ENCODE results near the gene ZNF157.

Gene ZNF157

DNA sequence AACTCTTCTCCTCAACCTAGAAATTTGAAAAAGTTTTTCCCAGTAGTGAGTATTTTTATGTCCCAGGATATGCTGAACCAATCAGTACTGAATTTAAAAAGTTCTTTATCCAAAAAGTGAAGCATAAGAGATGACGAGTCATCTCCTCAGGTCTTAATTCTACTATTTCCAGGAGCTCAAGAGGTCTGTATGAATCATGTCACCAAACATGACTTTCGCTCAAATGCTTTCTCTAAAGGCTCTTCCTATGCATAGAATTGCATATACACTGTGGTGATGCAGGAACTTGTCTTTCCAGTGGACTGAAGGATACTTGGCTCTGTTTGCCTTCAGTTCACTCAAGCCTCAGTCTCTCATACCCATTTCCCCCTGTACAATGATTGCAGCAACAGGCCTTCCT, 76.6 kb downstream of the ZNF157 start:
- TF ChIP-seq, protein P1, sequence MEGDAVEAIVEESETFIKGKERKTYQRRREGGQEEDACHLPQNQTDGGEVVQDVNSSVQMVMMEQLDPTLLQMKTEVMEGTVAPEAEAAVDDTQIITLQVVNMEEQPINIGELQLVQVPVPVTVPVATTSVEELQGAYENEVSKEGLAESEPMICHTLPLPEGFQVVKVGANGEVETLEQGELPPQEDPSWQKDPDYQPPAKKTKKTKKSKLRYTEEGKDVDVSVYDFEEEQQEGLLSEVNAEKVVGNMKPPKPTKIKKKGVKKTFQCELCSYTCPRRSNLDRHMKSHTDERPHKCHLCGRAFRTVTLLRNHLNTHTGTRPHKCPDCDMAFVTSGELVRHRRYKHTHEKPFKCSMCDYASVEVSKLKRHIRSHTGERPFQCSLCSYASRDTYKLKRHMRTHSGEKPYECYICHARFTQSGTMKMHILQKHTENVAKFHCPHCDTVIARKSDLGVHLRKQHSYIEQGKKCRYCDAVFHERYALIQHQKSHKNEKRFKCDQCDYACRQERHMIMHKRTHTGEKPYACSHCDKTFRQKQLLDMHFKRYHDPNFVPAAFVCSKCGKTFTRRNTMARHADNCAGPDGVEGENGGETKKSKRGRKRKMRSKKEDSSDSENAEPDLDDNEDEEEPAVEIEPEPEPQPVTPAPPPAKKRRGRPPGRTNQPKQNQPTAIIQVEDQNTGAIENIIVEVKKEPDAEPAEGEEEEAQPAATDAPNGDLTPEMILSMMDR (conservative IDR thresholded peaks at IDR 0.05) = no peak
- TF ChIP-seq ZFX (IDR thresholded peaks at IDR 0.05) = no peak
- H3K27ac ChIP-seq = no peak overlapping the region

DNA sequence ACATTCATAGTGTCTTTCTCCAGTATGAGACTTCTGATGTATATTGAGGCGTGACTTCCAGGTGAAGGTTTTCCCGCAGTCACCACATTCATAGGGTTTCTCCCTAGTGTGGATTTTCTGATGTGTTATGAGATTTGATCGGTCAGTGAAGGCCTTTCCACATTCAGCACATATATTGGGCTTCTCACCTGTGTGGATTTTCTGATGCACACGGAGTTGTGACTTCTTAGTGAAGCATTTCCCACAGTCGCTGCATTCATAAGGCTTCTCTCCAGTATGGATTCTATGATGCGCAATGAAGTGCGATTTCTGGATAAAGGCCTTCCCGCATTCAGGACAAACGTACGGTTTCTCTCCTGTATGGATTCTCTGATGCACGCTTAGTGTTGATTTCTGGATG, 77.2 kb downstream of the ZNF157 start:
- no peak for TF ChIP-seq ZFX (IDR thresholded peaks at IDR 0.05)
- TF ChIP-seq, protein P1 (conservative IDR thresholded peaks at IDR 0.05) = no peak

DNA sequence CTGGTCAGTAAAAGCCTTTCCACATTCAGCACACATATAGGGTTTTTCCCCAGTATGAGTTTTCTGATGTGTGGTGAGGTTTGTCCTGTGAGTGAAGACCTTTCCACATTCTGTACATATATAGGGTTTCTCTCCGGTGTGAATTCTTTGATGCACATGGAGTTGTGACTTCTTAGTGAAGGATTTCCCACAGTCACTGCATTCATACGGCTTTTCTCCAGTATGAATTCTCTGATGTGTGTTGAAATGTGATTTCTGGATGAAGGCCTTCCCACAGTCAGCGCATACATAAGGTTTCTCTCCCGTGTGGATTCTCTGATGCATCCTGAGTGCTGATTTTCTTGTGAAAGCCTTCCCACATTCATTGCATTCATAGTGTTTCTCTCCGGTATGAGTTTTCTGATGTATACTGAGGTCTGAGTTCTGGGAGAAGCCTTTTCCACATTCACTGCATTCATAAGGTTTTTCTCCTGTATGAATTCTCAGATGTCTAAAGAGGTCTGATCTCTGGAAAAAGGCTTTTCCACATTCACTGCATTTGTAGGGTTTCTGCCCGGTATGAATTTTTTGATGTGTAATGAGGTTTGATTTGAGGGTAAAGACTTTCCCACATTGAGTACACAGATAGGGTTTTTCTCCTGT, 77.9 kb downstream of the ZNF157 start:
- no peak overlapping the region for H3K27ac ChIP-seq
- no peak for TF ChIP-seq ZFX (IDR thresholded peaks at IDR 0.05)
- TF ChIP-seq, protein P1 (conservative IDR thresholded peaks at IDR 0.05) = no peak

More for the DNA sequence above, 77.2 kb downstream of the ZNF157 start:
- no peak overlapping the region for H3K27ac ChIP-seq

DNA sequence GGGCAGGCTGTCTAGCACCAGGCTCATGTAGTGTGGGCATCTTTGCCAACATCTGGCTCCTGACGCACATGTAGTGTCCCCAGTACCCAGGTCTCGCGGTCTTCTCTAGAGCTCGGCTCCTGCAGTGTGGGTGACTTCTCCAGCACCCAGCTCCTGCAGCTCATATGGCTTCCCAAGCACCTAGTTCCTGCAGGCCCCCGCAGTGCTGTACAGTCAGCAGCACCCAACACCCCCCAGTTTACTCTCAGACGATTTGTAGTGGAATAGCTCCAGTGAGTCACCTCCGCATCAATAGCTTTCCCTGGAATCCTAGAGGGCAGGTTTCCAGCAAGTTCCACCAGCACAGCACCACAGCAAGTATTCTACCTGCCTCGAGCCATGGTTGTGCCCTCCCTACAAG, 81.7 kb downstream of the ZNF157 start:
- TF ChIP-seq ZFX (IDR thresholded peaks at IDR 0.05) = no peak
- TF ChIP-seq, protein P1 (conservative IDR thresholded peaks at IDR 0.05) = no peak
- no peak overlapping the region for H3K27ac ChIP-seq

DNA sequence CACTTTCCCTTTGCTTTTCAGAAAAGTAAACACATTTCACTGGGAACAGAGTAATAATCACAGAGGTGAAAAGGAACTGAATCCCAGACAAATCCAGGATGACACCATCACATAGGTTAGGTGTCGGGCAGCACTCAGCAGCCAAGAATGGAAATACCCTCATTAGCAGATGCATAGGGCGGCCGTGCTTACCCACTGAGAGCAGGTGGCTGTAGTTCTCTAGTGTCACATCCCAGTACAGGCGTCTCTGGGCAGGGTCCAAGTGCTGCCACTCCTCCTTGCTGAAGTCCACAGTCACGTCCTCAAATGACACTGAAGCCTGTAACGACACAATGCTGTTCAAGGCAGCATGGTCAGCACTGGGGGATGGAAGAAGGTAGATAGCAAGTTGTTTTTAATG, 85.7 kb downstream of the ZNF157 start:
- TF ChIP-seq, protein P1 (conservative IDR thresholded peaks at IDR 0.05) = no peak
- no peak for TF ChIP-seq ZFX (IDR thresholded peaks at IDR 0.05)
- H3K27ac ChIP-seq = no peak overlapping the region

DNA sequence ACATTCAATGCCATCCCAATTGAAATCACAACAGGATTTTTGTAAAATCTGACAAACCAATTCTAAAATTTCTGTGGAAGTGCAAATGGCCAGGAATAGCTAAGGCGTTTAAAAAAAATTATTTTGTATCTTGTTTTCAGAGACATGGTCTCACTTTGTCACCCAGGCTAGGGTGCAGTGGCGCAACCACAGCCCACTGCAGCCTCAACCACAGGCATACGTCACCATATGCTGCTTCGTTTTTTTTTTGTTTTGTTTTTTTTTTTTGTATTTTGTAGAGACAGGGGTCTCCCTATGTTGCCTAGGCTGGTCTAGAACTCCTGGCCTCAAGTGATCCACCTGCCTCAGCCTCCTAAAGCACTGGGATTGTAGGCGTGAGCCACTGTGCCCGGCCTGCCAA, 88.2 kb downstream of the ZNF157 start:
- no peak overlapping the region for H3K27ac ChIP-seq
- TF ChIP-seq, protein P1 (conservative IDR thresholded peaks at IDR 0.05) = no peak
- no peak for TF ChIP-seq ZFX (IDR thresholded peaks at IDR 0.05)

DNA sequence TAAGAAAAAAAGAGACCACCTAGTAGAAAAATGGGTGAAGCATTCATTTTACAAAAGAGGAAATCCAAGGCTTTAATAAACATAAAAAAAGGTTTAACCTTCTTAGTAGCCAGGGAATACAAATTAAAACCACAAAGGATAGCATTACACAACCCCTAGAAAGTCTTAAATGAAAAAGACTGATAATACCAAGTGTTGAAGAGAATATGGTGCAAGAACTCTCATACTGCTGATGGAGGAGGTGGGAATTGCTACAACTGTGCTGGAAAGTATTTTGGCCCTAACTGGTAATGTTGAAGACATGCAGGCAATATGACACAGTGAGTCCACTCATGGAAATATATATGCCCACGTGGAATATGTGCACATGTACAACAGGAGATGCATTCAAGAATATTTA, 90.2 kb downstream of the ZNF157 start:
- TF ChIP-seq ZFX (IDR thresholded peaks at IDR 0.05) = no peak
- TF ChIP-seq, protein P1 (conservative IDR thresholded peaks at IDR 0.05) = no peak
- no peak overlapping the region for H3K27ac ChIP-seq

Data from C4-2B (cell line).